ENCODE measurements around the gene TNRC6C.

- TF ChIP-seq CTCF (IDR thresholded peaks at IDR 0.05) (no peak), POLR2A (IDR thresholded peaks at IDR 0.05) (no peak)
These were observed 67.9 kb downstream of the TNRC6C start for GRCh38 chr17:78026381-78026780.
